Stimulated activated CD4-positive, alpha-beta T cell treated with anti-CD3 and anti-CD28 coated beads, Interleukin-4, amount 100 ng/mL, for 48 hours (primary cell): ENCODE results near the gene PIP5KL1.

Source experiments
- DNase-seq, 2 donors: peaks; one replicate each; pipeline ENCODE4 v3.0.0-alpha.2; 2020; ENCODE audit warnings: low read depth in 2 of 2

Gene PIP5KL1

GRCh38 chr9:127915801-127916719 is 14.5 kb downstream of the PIP5KL1 start:
- no peak for DNase-seq

- DNase-seq: no peak
Measured at GRCh38 chr9:127915325-127915752, 15.2 kb downstream of the PIP5KL1 start.

DNA sequence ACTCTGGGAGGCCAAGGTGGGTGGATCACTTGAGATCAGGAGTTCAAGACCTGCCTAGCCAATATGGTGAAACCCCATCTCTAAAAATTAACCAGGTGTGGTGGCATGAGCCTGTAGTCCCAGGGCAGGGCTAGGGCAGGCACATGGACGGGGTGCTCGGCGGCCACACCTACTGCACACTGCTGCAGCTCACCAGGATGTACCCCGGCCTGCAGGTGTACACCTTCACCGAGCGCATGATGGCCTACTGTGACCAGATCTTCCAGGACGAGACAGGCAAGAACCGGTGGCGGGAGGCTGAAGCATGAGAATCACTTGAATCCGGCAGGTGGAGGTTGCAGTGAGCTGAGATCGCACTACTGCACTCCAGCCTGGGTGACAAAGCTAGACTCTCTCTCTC is 16.9 kb downstream of the PIP5KL1 start:
- no peak for DNase-seq

DNA sequence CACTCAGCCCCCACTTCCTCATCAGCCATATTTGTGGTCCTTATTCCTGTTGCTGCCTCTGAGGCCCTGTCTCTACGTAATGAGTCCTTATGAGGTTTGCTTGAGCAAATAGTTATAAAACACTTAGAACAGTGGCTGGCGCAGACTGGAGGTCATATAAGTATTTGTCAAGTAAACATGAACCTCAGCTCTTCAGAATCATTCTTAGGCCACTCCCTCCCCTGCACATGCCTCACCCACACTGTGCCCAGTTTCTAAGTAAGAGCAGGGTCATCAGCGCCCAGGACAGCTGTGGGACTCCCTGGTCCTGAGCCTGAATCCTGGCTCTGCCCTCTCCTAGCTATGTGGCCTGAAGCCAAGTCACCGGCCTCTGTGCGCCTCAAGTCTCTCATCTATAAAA is 17.7 kb downstream of the PIP5KL1 start:
- no peak for DNase-seq

DNA sequence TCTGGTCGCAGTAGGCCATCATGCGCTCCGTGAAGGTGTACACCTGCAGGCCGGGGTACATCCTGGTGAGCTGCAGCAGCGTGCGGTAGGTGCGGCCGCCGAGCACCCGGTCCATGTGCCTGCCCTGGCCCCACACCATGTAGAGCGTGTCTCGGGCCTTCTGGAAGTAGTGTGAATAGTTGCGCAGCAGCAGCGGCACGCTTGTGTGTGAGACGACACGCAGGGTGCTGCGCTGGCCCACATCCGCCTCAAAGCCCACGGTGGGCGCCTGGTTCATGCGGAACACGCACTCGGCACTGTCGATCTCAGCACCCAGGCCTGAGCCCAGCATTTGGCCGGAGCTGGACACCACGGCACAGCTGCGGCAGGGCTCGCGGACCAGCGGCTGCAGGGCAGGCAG is 18.3 kb downstream of the PIP5KL1 start:
- DNase-seq: no peak

- DNase-seq: no peak
Measured at GRCh38 chr9:127910613-127911205, 19.9 kb downstream of the PIP5KL1 start.

DNA sequence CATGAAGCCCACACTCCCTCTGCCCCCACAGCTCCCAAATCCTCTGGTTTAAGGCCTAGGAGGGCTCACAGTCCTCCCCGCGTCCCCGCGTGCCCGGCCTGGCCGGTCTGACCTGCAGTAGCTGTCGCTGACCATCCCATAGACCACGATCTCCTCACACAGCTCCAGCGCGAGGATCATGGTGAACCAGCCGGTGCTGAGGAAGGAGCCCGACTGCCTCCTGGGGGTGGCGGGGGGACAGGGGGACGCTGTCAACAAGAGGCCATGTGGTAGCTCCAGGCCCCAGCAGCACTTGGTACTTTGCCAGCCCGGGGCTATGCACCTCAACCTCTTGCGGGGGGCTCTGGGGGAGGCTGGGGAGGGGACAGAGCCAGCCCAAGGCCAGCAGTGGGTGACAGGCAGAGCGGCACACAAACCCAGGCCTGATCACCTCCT is 20.7 kb downstream of the PIP5KL1 start:
- no peak for DNase-seq

GRCh38 chr9:127908660-127908926 is 22.0 kb downstream of the PIP5KL1 start:
- no peak for DNase-seq

GRCh38 chr9:127907867-127908659 is 22.5 kb downstream of the PIP5KL1 start:
- DNase-seq: no peak

DNA sequence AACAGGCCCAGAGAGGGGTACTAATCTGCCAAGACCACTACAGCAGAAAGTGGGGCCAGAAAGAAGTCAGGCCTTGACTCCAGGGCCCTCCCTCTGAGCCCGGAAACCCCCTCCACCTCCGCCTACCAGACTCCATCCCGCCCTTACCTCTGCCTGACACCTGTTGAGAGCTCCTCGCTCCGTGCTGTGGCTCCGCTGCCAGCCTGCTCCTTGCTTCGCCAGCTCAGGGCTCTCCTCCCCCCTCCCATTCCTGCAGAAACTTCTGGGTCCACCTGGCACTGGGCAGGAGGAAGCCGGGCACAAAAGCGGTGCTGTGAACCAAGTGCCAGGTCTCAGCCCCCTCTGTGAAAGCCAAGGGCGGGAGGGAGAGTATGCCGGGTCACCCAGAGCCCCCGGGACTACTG is 24.8 kb downstream of the PIP5KL1 start:
- no peak for DNase-seq

DNA sequence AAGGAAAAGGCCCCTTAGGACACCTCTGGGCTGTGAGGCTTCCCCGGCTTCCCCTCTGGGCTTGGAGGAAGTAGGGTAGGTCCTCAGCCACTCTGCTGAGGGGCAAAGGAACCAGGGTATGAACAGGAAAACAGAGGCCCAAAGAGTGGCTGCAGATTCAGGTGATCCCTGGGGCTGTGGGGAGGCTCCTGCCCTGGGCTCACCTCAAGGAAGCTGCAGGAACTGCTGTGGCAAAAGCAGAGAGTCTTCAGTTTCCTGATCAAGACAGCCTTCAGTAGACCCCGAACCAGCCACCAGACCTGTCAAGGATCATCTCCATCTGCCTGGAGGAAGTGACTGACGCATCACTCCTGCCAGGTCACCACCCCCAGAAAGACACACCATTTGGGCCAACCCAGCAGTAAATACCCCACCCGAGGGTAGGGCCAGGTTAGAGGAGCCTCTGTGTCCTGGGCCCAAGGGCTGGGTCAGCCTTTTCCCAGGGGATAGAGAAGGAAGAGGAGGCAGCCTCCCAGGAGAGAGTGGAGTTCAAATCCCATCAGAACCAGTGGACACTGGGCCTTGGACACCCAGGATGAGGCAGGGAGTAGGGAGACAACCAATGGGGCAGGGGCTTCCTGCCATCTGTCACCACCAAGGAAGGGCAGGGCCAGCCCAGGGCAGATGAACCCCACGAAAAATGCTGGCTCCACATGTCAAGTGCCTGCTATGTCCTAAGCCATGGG is 25.4 kb downstream of the PIP5KL1 start:
- DNase-seq: no peak

GRCh38 chr9:127904561-127905003 is 26.0 kb downstream of the PIP5KL1 start:
- DNase-seq: no peak

GRCh38 chr9:127903557-127904475 is 26.8 kb downstream of the PIP5KL1 start:
- DNase-seq: peak; percentile 79 to 86

DNA sequence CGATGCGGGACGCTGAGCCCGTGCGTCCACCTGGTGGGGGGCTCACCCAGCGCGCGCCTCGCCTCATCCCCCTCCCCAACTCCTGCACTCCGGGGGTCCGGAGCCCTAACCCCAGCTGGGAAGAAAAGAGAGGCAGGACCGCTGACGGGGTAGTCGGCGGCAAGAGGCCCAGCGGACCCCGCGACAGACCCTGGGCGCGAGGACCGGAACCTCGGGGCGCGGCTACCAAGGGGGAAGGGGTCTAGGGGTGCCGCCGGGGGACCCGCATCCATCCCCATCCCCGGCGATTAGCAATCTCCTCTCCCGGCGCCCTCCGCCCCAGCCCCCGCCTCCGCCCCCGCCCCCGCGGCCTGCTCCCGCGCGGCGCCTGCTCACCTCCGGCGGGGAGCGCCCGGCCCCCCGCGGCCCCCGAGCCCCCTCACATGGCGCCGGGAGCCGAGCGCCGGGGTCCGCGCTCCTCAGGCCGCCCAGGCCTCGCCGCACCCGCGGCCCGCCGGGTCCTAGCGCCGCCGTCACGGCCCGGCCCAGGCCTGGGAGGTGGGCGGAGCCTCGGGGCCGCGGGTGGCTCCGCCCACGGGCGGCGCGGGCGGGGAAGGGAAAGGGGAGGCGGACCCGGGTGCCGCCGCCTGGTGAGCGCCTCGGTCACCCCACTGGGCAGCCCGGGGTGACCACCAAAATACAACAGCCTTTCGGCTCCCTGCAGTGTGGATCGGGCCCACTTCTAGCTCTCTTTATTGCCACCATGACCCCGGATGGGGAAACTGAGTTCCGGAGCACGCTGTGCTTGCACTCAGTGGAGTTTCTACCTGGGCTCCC is 31.2 kb downstream of the PIP5KL1 start, which contains the start of gene ST6GALNAC6:
TSS of gene ST6GALNAC6 (minus strand) at position 476 of the 816 bp plus-strand sequence. CDS start 1,622 bp downstream, outside the sequence.
- DNase-seq: peak; percentile 67 to 69

- DNase-seq: no peak
Measured at GRCh38 chr9:127898433-127899127, 32.0 kb downstream of the PIP5KL1 start.

DNA sequence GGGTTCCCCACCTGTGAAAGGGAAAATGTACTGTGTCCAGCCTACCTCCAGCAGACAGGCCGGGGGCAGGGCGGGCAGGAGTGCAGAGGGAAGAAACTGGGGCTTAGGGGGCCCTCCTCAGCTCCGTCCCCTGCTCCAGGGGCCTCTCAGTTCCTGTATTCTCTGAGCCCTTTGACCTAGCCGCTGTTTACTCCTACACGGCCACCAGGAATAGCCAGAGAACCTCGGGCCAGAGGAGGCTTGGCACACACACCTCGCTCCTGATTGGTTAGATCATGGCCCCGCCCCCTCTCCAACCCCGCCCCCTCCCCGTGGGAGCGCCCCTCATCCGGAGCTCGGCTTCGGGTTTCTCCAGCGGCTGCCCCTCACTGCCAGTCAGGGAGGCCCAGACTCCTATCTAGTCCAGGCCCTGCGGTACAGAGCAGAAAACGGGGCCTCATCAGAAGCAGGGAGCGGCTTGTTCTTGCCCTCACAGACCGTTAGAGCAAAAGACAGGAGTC is 33.3 kb downstream of the PIP5KL1 start:
- DNase-seq: no peak

DNA sequence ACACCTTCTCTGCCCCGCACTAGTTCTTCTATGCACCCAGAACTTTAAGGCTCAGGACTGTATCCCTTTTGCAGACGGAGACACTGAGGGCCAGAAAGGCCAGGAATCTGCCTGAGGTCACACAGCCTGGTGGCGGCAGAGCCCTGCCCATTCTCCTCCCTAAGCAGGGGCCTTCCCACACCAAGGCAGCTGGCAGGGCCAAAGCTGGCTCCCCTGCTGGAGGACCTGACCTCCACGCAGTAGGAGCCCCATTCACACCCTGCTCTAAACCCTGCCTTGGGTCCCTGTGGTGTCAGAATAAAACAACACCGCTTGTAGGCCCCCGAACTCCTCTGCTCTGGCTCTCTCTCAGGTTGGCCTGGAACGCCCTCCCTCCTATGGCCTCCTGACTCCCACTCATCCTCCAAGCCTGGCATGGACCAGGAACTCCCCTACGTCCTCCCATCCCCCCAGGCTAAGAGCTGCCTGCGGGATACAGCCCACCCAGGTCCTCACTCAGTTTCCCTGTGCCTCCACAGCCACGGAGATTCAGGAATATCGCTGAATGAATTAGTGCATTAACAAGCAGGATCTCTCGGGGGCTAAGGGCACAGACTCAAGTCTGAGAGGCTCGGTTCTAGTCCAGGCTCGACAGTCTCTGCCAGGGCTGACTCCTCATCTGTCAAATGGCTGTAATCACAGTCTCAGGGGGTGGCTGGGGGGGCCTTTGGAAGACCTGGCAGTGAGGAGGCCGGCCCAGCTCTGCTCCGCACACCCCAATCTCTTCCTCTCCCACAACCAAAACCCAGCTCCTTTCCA is 34.0 kb downstream of the PIP5KL1 start:
- DNase-seq: no peak

- DNase-seq: no peak
Measured at GRCh38 chr9:127895811-127896210, 34.8 kb downstream of the PIP5KL1 start.
